T-cell (primary cell): ENCODE data around the gene ATP12A. TPM values are rescaled to one million over a fixed set of nuclear protein-coding genes. Genes with fewer than 3 reads are reported as not detected.
"Not testable (repeated sequence)": the region's sequence is repeated elsewhere in the genome, so short reads cannot be mapped to it uniquely, and the experiment has no call there.

Experiments used
- ATAC-seq, 4 experiments: fragments of 200-7000 bp in 3 of 4; fragments of 150-1000 bp in 1 of 4; cut with Tn5 transposase; replicated peaks in 1 of 4; 1 replicate in 3 of 4; 2 replicates in 1 of 4; pipeline ENCODE4 v1.10.0; 2021; ENCODE audit warnings: moderate library complexity in 3 of 4, mild to moderate bottlenecking in 2 of 4, moderate number of reproducible peaks in 1 of 4
- CTCF ChIA-PET, 2 donors: fragments of 300-600 bp; sonication (Branson Sonifier 250); formaldehyde crosslinking; loops; one replicate each; lab custom pipeline; 2022; ENCODE audit warnings: antibody characterized with exemption in 2 of 2; lab: Charles Lee
- POLR2A ChIA-PET, 2 donors: fragments of 300-600 bp; sonication (Branson Sonifier 250); formaldehyde crosslinking; loops; one replicate each; lab custom pipeline; 2022; ENCODE audit warnings: antibody characterized with exemption in 2 of 2; lab: Charles Lee
- DNase-seq, 35 experiments: peaks; one replicate each; pipeline versions ENCODE4 v3.0.0 to v3.0.0-alpha.2; 2013 to 2023
- H3K27ac ChIP-seq: one replicate; pipeline ENCODE4 v1.5.1; 2013; ENCODE audit warnings: low read length
- H3K27me3 ChIP-seq, 2 experiments: replicated peaks in 1 of 2; 1 replicate in 1 of 2; 2 replicates in 1 of 2; pipeline versions ENCODE4 v1.6.1 to v1.7.0; 2013; ENCODE audit warnings: low read length in 1 of 2, mixed read lengths in 1 of 2; ENCODE audit not compliant: control insufficient read depth in 2 of 2, insufficient read depth in 2 of 2; ENCODE audit errors: extremely low read depth in 1 of 2
- H3K36me3 ChIP-seq, 2 donors: 1 replicate in 1 of 2; 2 replicates in 1 of 2; pipeline versions ENCODE4 v1.6.1 to v1.7.0; 2013; ENCODE audit warnings: low read length in 1 of 2; ENCODE audit not compliant: control insufficient read depth in 2 of 2, insufficient read depth in 1 of 2; ENCODE audit errors: extremely low read depth in 1 of 2
- H3K4me1 ChIP-seq, 2 experiments: 1 replicate in 1 of 2; 2 replicates in 1 of 2; pipeline versions ENCODE4 v1.6.1 to v1.7.0; 2013; ENCODE audit warnings: low read length in 2 of 2, mixed read lengths in 1 of 2; ENCODE audit not compliant: insufficient read depth in 2 of 2, control insufficient read depth in 1 of 2; ENCODE audit errors: extremely low read depth in 1 of 2
- H3K4me3 ChIP-seq, 2 donors: 1 replicate in 1 of 2; 2 replicates in 1 of 2; pipeline versions ENCODE4 v1.5.1 to v1.7.0; 2013; ENCODE audit warnings: mild to moderate bottlenecking in 2 of 2, low read length in 1 of 2, moderate library complexity in 1 of 2; ENCODE audit not compliant: control insufficient read depth in 1 of 2; ENCODE audit errors: extremely low read depth in 1 of 2
- H3K9me3 ChIP-seq: 2 replicates; pipeline ENCODE4 v1.7.0; 2013
- H3K27ac Mint-ChIP-seq, 2 donors: one replicate each; pipeline ENCODE4 v1.8.0; 2020 to 2021; ENCODE audit warnings: mild to moderate bottlenecking in 2 of 2, mixed read lengths in 2 of 2
- H3K27me3 Mint-ChIP-seq, 2 donors: one replicate each; pipeline ENCODE4 v1.8.0; 2021 to 2022; ENCODE audit warnings: mixed read lengths in 2 of 2
- H3K36me3 Mint-ChIP-seq: one replicate; pipeline ENCODE4 v1.8.0; 2021; ENCODE audit warnings: mixed read lengths
- H3K4me1 Mint-ChIP-seq, 3 donors: one replicate each; pipeline ENCODE4 v1.8.0; 2020 to 2022; ENCODE audit warnings: mixed read lengths in 3 of 3, mild to moderate bottlenecking in 1 of 3
- H3K4me3 Mint-ChIP-seq, 3 donors: one replicate each; pipeline ENCODE4 v1.8.0; 2020 to 2022; ENCODE audit warnings: mild to moderate bottlenecking in 3 of 3, mixed read lengths in 3 of 3, moderate library complexity in 3 of 3
- H3K9me3 Mint-ChIP-seq, 3 donors: one replicate each; pipeline ENCODE4 v1.8.0; 2020 to 2022; ENCODE audit warnings: mixed read lengths in 3 of 3
- WGBS: methylation state at CpG from one replicate; pipeline ENCODE4 v1.1.5; 2013; ENCODE audit warnings: missing lambda C conversion rate; ENCODE audit not compliant: insufficient coverage; 5-methylcytosine and 5-hydroxymethylcytosine counted together
- total RNA-seq, 35 experiments: library from RNA in 6 of 35; stranded (reverse) in 6 of 35; fragments of 120-200 nt in 1 of 35; gene quantifications; one replicate each; pipeline versions ENCODE4 v1.2.1 to v1.2.4 and lab custom pipeline; 2013 to 2026

ATP12A gene
- total RNA-seq, 5 donors from 2014 or later (not counting 1 experiment from before 2014, with no cell fraction given), result not detected

- Histone ChIP-seq H3K9me3 (no peaks in the 10 kb centered on the region), H3K36me3 (no peaks in the 10 kb centered on the region), H3K4me1 (peaks cover 2 to 4% of the 10 kb centered on the region in 2 experiments), H3K27me3 (peaks cover 0 to 11% of the 10 kb centered on the region in 2 experiments), H3K4me3 (peak overlapping the region in 1 of 2 donors; percentile 6), H3K27ac (no peak overlapping the region)
- no peak for DNase-seq
- H3K27me3 Mint-ChIP-seq, result peaks cover 5 to 7% of the 10 kb centered on the region in 2 donors
- ChIA-PET CTCF (interaction anchor here (0.5 to 2.4 kb wide), 5 partner anchors 23 to 119 kb away, joined by 3 to 6 read pairs (median 3); no protein-coding TSS in a partner anchor), POLR2A (no interaction called here)
- no peaks in the 10 kb centered on the region for H3K36me3 Mint-ChIP-seq
- H3K9me3 Mint-ChIP-seq, result no peaks in the 10 kb centered on the region
- ATAC-seq, result no peak
- WGBS, result 80% methylated on average over 1 of the region's 5 CpGs
- peaks cover 0 to 5% (median 0%) of the 10 kb centered on the region in 3 donors for H3K4me1 Mint-ChIP-seq
- no peak overlapping the region for H3K27ac Mint-ChIP-seq
- H3K4me3 Mint-ChIP-seq, result no peak overlapping the region
These were observed 45.2 kb downstream of the ATP12A start for GRCh38 chr13:24725379-24725778.

- peaks cover 0 to 5% (median 0%) of the 10 kb centered on the region in 3 donors for H3K4me1 Mint-ChIP-seq
- no peak overlapping the region for H3K4me3 Mint-ChIP-seq
- Histone ChIP-seq H3K4me3 (no peak overlapping the region), H3K36me3 (no peaks in the 10 kb centered on the region), H3K27ac (no peak overlapping the region), H3K4me1 (peaks cover 2 to 4% of the 10 kb centered on the region in 2 experiments), H3K9me3 (no peaks in the 10 kb centered on the region), H3K27me3 (peaks cover 0 to 11% of the 10 kb centered on the region in 2 experiments)
- H3K27ac Mint-ChIP-seq, result no peak overlapping the region
- 55% methylated on average over 11 of the region's 24 CpGs for WGBS
- ChIA-PET CTCF (interaction anchor here (0.6 to 3.0 kb wide), 17 partner anchors 11 to 1533 kb away, joined by 3 to 31 read pairs (median 5); no protein-coding TSS in a partner anchor), POLR2A (interaction anchor here in 1 of 2 donors (0.5 kb wide), 1 partner anchor 524 kb away, joined by 3 read pairs; no protein-coding TSS in a partner anchor)
- peaks cover 8 to 11% of the 10 kb centered on the region in 2 donors for H3K27me3 Mint-ChIP-seq
- peak; percentile 95 to 99 (median 96) for ATAC-seq
- no peaks in the 10 kb centered on the region for H3K36me3 Mint-ChIP-seq
- peaks cover 0 to 4% (median 4%) of the 10 kb centered on the region in 3 donors for H3K9me3 Mint-ChIP-seq
- peak; percentile 28 to 90 (median 68) for DNase-seq
These were observed 47.8 kb downstream of the ATP12A start for GRCh38 chr13:24727731-24728601.

GRCh38 chr13:24730873-24731567 is 50.8 kb downstream of the ATP12A start:
- H3K27me3 ChIP-seq, H3K27ac Mint-ChIP-seq, H3K27me3 Mint-ChIP-seq, POLR2A ChIA-PET, H3K9me3 Mint-ChIP-seq, H3K9me3 ChIP-seq, DNase-seq, H3K4me3 ChIP-seq, H3K36me3 Mint-ChIP-seq, H3K4me1 Mint-ChIP-seq, H3K4me3 Mint-ChIP-seq, H3K27ac ChIP-seq, H3K36me3 ChIP-seq, H3K4me1 ChIP-seq, ATAC-seq: not testable (repeated sequence)
- WGBS, result 57% methylated on average over 3 of the region's 4 CpGs
- CTCF ChIA-PET, result interaction anchor here (1.0 to 1.9 kb wide), 2 partner anchors 48 to 125 kb away, joined by 3 to 19 read pairs; no protein-coding TSS in a partner anchor

- Histone ChIP-seq H3K4me1 (no peaks in the 10 kb centered on the region), H3K27ac (no peak overlapping the region), H3K27me3 (no peaks in the 10 kb centered on the region), H3K4me3 (no peak overlapping the region), H3K36me3 (no peaks in the 10 kb centered on the region), H3K9me3 (no peaks in the 10 kb centered on the region)
- ATAC-seq, result no peak
- DNase-seq, result no peak
- no peak overlapping the region for H3K4me3 Mint-ChIP-seq
- H3K4me1 Mint-ChIP-seq, result no peaks in the 10 kb centered on the region
- no peaks in the 10 kb centered on the region for H3K36me3 Mint-ChIP-seq
- CTCF ChIA-PET, result no interaction called here
- H3K27ac Mint-ChIP-seq, result no peak overlapping the region
- H3K9me3 Mint-ChIP-seq, result peaks cover 0 to 4% (median 4%) of the 10 kb centered on the region in 3 donors
- peaks cover 3 to 4% of the 10 kb centered on the region in 2 donors for H3K27me3 Mint-ChIP-seq
- POLR2A ChIA-PET, result no interaction called here
- 14% methylated on average over 1 of the region's 4 CpGs for WGBS
These were observed 54.7 kb downstream of the ATP12A start for GRCh38 chr13:24734950-24735349.

GRCh38 chr13:24737042-24737441 is 56.8 kb downstream of the ATP12A start:
- Histone ChIP-seq H3K9me3 (no peaks in the 10 kb centered on the region), H3K36me3 (no peaks in the 10 kb centered on the region), H3K27ac (no peak overlapping the region), H3K27me3 (peaks cover 0 to 5% of the 10 kb centered on the region in 2 experiments), H3K4me3 (no peak overlapping the region), H3K4me1 (no peaks in the 10 kb centered on the region)
- Mint-ChIP-seq H3K4me3 (no peak overlapping the region), H3K9me3 (no peaks in the 10 kb centered on the region), H3K36me3 (no peaks in the 10 kb centered on the region), H3K4me1 (no peaks in the 10 kb centered on the region), H3K27me3 (no peaks in the 10 kb centered on the region), H3K27ac (no peak overlapping the region)
- DNase-seq (no peak), ATAC-seq (no peak)
- ChIA-PET CTCF (no interaction called here), POLR2A (no interaction called here)
- WGBS, result 100% methylated on average over 3 of the region's 6 CpGs

GRCh38 chr13:24738366-24738847 is 58.2 kb downstream of the ATP12A start:
- Mint-ChIP-seq H3K4me3 (no peak overlapping the region), H3K36me3 (no peaks in the 10 kb centered on the region), H3K4me1 (no peaks in the 10 kb centered on the region), H3K27me3 (no peaks in the 10 kb centered on the region), H3K9me3 (no peaks in the 10 kb centered on the region), H3K27ac (no peak overlapping the region)
- POLR2A ChIA-PET, result no interaction called here
- Histone ChIP-seq H3K36me3 (no peaks in the 10 kb centered on the region), H3K27me3 (peaks cover 0 to 8% of the 10 kb centered on the region in 2 experiments), H3K27ac (no peak overlapping the region), H3K4me1 (no peaks in the 10 kb centered on the region), H3K9me3 (no peaks in the 10 kb centered on the region), H3K4me3 (no peak overlapping the region)
- WGBS, result 93% methylated on average over 4 of the region's 5 CpGs
- CTCF ChIA-PET, result interaction anchor here in 1 of 2 donors (0.7 kb wide), 1 partner anchor 12 kb away, joined by 3 read pairs; no protein-coding TSS in a partner anchor
- ATAC-seq (no peak), DNase-seq (no peak)
